HepG2 (cell line): ENCODE measurements around the gene FER1L5. TPM values are rescaled to one million over a fixed set of nuclear protein-coding genes. Genes with fewer than 3 reads are reported as not detected.
A peak's percentile ranks its signal among the peaks of the same experiment; 100 is the strongest.

Experiments
- ARHGAP35 ChIP-seq: sonication (generic); formaldehyde crosslinking; IDR thresholded peaks from 2 replicates; pipeline ENCODE4 v1.9.0; 2022; ENCODE audit warnings: mild to moderate bottlenecking, inconsistent platforms, moderate library complexity, missing genetic modification reagents, borderline replicate concordance
- ASH2L ChIP-seq: fragments of 300-600, 200-600 bp; sonication (generic); IDR thresholded peaks from 2 replicates; pipeline ENCODE4 v1.7.0; 2017; ENCODE audit warnings: low read depth, mild to moderate bottlenecking, moderate library complexity, mixed read lengths, low read length; ENCODE audit not compliant: insufficient read length
- CTCF ChIP-seq: sonication (generic); formaldehyde crosslinking; IDR thresholded peaks from 2 replicates; pipeline ENCODE4 v1.5.0; 2020; ENCODE audit warnings: mild to moderate bottlenecking, missing genetic modification reagents, moderate library complexity
- FOXK2 ChIP-seq: fragments of 450-650 bp; IDR thresholded peaks from 2 replicates; pipeline ENCODE4 v1.6.1; 2016
- GPN1 ChIP-seq: sonication (generic); formaldehyde crosslinking; IDR thresholded peaks from 2 replicates; pipeline ENCODE4 v1.5.1; 2020; ENCODE audit warnings: missing genetic modification reagents, borderline replicate concordance
- HES4 ChIP-seq: sonication (generic); formaldehyde crosslinking; IDR thresholded peaks from 2 replicates; pipeline ENCODE4 v1.9.0; 2021; ENCODE audit warnings: mild to moderate bottlenecking, missing genetic modification reagents, borderline replicate concordance
- HMG20A ChIP-seq: IDR thresholded peaks from 2 replicates; pipeline ENCODE4 v1.6.1; 2016; ENCODE audit warnings: borderline replicate concordance
- KLF11 ChIP-seq: IDR thresholded peaks from 2 replicates; pipeline ENCODE4 v1.6.1; 2016; ENCODE audit warnings: missing compliant biosample characterization
- MED8 ChIP-seq: sonication (generic); formaldehyde crosslinking; IDR thresholded peaks from 2 replicates; pipeline ENCODE4 v1.8.1; 2023; ENCODE audit warnings: mild to moderate bottlenecking, missing genetic modification reagents; ENCODE audit not compliant: insufficient replicate concordance
- NR2C2 ChIP-seq: sonication (generic); formaldehyde crosslinking; IDR thresholded peaks from 2 replicates; pipeline ENCODE4 v1.4.0; 2020; ENCODE audit warnings: missing genetic modification reagents, mild to moderate bottlenecking, moderate library complexity, borderline replicate concordance
- PITX1 ChIP-seq: sonication (generic); formaldehyde crosslinking; IDR thresholded peaks from 2 replicates; pipeline ENCODE4 v1.5.1; 2020; ENCODE audit warnings: mild to moderate bottlenecking, missing genetic modification reagents
- SIX1 ChIP-seq: sonication (generic); formaldehyde crosslinking; IDR thresholded peaks from 2 replicates; pipeline ENCODE4 v1.4.0; 2020; ENCODE audit warnings: missing genetic modification reagents, borderline replicate concordance
- SKIL ChIP-seq: sonication (generic); formaldehyde crosslinking; IDR thresholded peaks from 2 replicates; pipeline ENCODE4 v1.8.0; 2022; ENCODE audit warnings: missing genetic modification reagents, mild to moderate bottlenecking, moderate library complexity, borderline replicate concordance
- SOX6 ChIP-seq, 2 experiments: fragments of 450-650 bp in 1 of 2; sonication (generic) in 1 of 2; formaldehyde crosslinking in 1 of 2; IDR thresholded peaks; 2 replicates each; pipeline versions ENCODE4 v1.4.0 to v1.6.1; 2017 to 2020; ENCODE audit warnings: antibody characterized with exemption in 1 of 2, mild to moderate bottlenecking in 1 of 2, missing genetic modification reagents in 1 of 2
- TFDP1 ChIP-seq: IDR thresholded peaks from 2 replicates; pipeline ENCODE4 v1.6.1; 2016; ENCODE audit warnings: missing compliant biosample characterization, missing genetic modification reagents, borderline replicate concordance
- TIGD3 ChIP-seq: sonication (generic); formaldehyde crosslinking; IDR thresholded peaks from 2 replicates; pipeline ENCODE4 v1.5.1; 2020; ENCODE audit warnings: mild to moderate bottlenecking, missing genetic modification reagents, borderline replicate concordance
- ZFY ChIP-seq: sonication (generic); formaldehyde crosslinking; IDR thresholded peaks from 2 replicates; pipeline ENCODE4 v1.4.0; 2020; ENCODE audit warnings: missing genetic modification reagents
- ZNF235 ChIP-seq: sonication (generic); formaldehyde crosslinking; IDR thresholded peaks from 2 replicates; pipeline ENCODE4 v1.8.1; 2023; ENCODE audit warnings: mild to moderate bottlenecking, missing genetic modification reagents, borderline replicate concordance
- ZNF263 ChIP-seq: sonication (generic); formaldehyde crosslinking; IDR thresholded peaks from 2 replicates; pipeline ENCODE4 v1.4.0; 2020; ENCODE audit warnings: missing genetic modification reagents
- ZNF572 ChIP-seq: sonication (generic); formaldehyde crosslinking; IDR thresholded peaks from 2 replicates; pipeline ENCODE4 v1.5.1; 2020; ENCODE audit warnings: mild to moderate bottlenecking, missing genetic modification reagents
- ZNF614 ChIP-seq: IDR thresholded peaks from 2 replicates; pipeline ENCODE4 v1.6.1; 2018; ENCODE audit warnings: missing biosample characterization, missing genetic modification reagents, inconsistent platforms, borderline replicate concordance
- ZNF777 ChIP-seq: sonication (generic); formaldehyde crosslinking; IDR thresholded peaks from 2 replicates; pipeline ENCODE4 v1.4.0; 2020; ENCODE audit warnings: missing genetic modification reagents
- polyA plus RNA-seq, 8 experiments: library from polyadenylated mRNA; depleted of rRNA in 3 of 8; stranded (reverse) in 7 of 8; unstranded in 1 of 8; fragments of >200 nt; fragmentation: Illumina TruSeq in 4 of 8; extraction: Trizol in 4 of 8; gene quantifications; 2 replicates each; pipeline versions ENCODE4 v1.2.1 to v1.2.3, GENCODE V29; 2011 to 2016; ENCODE audit warnings: low read depth in 4 of 8, missing spikeins in 1 of 8, mixed read lengths in 1 of 8; ENCODE audit not compliant: insufficient read depth in 1 of 8
- total RNA-seq, 5 experiments: library from RNA; depleted of rRNA; stranded (reverse); fragments of >200 nt; fragmentation: Illumina TruSeq; extraction: Trizol; gene quantifications; 2 replicates each; pipeline ENCODE4 v1.2.3, GENCODE V29; 2016; ENCODE audit warnings: low read depth in 1 of 5

Gene FER1L5
- total and polyA plus RNA-seq, 2 of the 13 experiments (the other 11 are each of a cell fraction or from before 2014, with no cell fraction given) = 0.02 to 0.08 TPM

GRCh38 chr2:96683972-96684820, 41.6 kb downstream of the FER1L5 start (continued):
- TF ChIP-seq PITX1 (CRISPR knock-in tag) = peak; percentile 61; the same call in 1 of the 2 replicates
- 0 out of 2 replicates have a peak, but pooled peaks have one; percentile 48 for TF ChIP-seq SKIL (CRISPR knock-in tag)
- TF ChIP-seq ZNF263 (CRISPR knock-in tag) = peak; percentile 92
- TF ChIP-seq GPN1 = no peak
- no peak for TF ChIP-seq HES4
- TF ChIP-seq SIX1 = 0 out of 2 replicates have a peak, but pooled peaks have one; percentile 45
- TF ChIP-seq NR2C2 = peak; percentile 92
- no peak for TF ChIP-seq FOXK2
- TF ChIP-seq KLF11 = 0 out of 2 replicates have a peak, but pooled peaks have one; percentile 41
- no peak for TF ChIP-seq ZNF235 (CRISPR knock-in tag)
- peak; percentile 43; the same call in 1 of the 2 replicates for TF ChIP-seq ZFY
- no peak for TF ChIP-seq ZNF777 (CRISPR knock-in tag)
- no peak for TF ChIP-seq SOX6 (IDR thresholded peaks at IDR 0.05)
- TF ChIP-seq SOX6 (CRISPR knock-in tag; IDR thresholded peaks at IDR 0.05) = peak; percentile 85
- TF ChIP-seq ZNF614 = peak; percentile 72; the same call in 1 of the 2 replicates
- TF ChIP-seq ZNF572 (CRISPR knock-in tag) = 0 out of 2 replicates have a peak, but pooled peaks have one; percentile 69
- no peak for TF ChIP-seq ARHGAP35
- TF ChIP-seq MED8 = no peak
- TF ChIP-seq TIGD3 = peak; percentile 76; the same call in 1 of the 2 replicates
- TF ChIP-seq CTCF = 0 out of 2 replicates have a peak, but pooled peaks have one; percentile 3
- TF ChIP-seq ASH2L = no peak
- peak; percentile 14; the same call in 1 of the 2 replicates for TF ChIP-seq HMG20A (CRISPR knock-in tag)
- peak; percentile 69; the same call in 1 of the 2 replicates for TF ChIP-seq TFDP1 (CRISPR knock-in tag)
